Suprapubic skin (tissue), 4 donors: ENCODE results near the gene GALNT11. TPM values are rescaled to one million over a fixed set of nuclear protein-coding genes. Genes with fewer than 3 reads are reported as not detected.

Experiments
- DNase-seq, 2 donors: peaks; one replicate each; pipeline ENCODE4 v3.0.0-alpha.2; 2019; ENCODE audit warnings: low spot score in 2 of 2
- H3K27ac ChIP-seq: fragments of 200-600 bp; sonication (generic); one replicate; pipeline ENCODE4 v1.5.1; 2019
- H3K27me3 ChIP-seq: fragments of 200-600 bp; sonication (generic); one replicate; pipeline ENCODE4 v1.5.1; 2019
- H3K36me3 ChIP-seq: fragments of 200-600 bp; sonication (generic); one replicate; pipeline ENCODE4 v1.5.1; 2019
- H3K4me1 ChIP-seq: fragments of 200-600 bp; sonication (generic); one replicate; pipeline ENCODE4 v1.5.1; 2019
- H3K4me3 ChIP-seq: fragments of 200-600 bp; sonication (generic); one replicate; pipeline ENCODE4 v1.5.1; 2019; ENCODE audit warnings: mild to moderate bottlenecking
- H3K9me3 ChIP-seq: fragments of 200-600 bp; sonication (generic); one replicate; pipeline ENCODE4 v1.5.1; 2019
- CTCF ChIP-seq, 2 donors: fragments of 200-600 bp in 1 of 2; fragments of 450-650 bp in 1 of 2; sonication (generic) in 1 of 2; IDR thresholded peaks; one replicate each; pipeline ENCODE4 v1.5.1; 2016 to 2019; ENCODE audit warnings: antibody characterized with exemption in 2 of 2, mild to moderate bottlenecking in 1 of 2, moderate library complexity in 1 of 2
- EP300 ChIP-seq: sonication (generic); formaldehyde crosslinking; IDR thresholded peaks from one replicate; pipeline ENCODE4 v1.6.1; 2017; ENCODE audit warnings: antibody characterized with exemption
- POLR2A ChIP-seq, 2 donors: fragments of 450-650 bp; IDR thresholded peaks; one replicate each; pipeline ENCODE4 v1.6.1; 2017; ENCODE audit warnings: antibody characterized with exemption in 2 of 2, mild to moderate bottlenecking in 2 of 2, moderate library complexity in 2 of 2
- POLR2AphosphoS5 ChIP-seq, 3 donors: sonication (generic); formaldehyde crosslinking; IDR thresholded peaks; one replicate each; pipeline ENCODE4 v1.6.1; 2017; ENCODE audit warnings: antibody characterized with exemption in 3 of 3
- WGBS: methylation state at CpG from one replicate; pipeline ENCODE4 v1.1.5; 2018; 5-methylcytosine and 5-hydroxymethylcytosine counted together
- total RNA-seq, 4 donors: library from RNA; depleted of rRNA; stranded (reverse); fragments of >200 nt; gene quantifications; one replicate each; pipeline ENCODE4 v1.1.0, GENCODE V29; 2016

Gene GALNT11
- total RNA-seq, 4 donors from 2014 or later = 34.5 to 48.6 (median 42.5) TPM

GRCh38 chr7:152128252-152128651 lies 102.8 kb downstream of the GALNT11 start:
- H3K27ac ChIP-seq = no peak overlapping the region
- 97% methylated on average over 15 of the region's 20 CpGs for WGBS
- no peaks in the 10 kb centered on the region for H3K27me3 ChIP-seq
- peaks cover 74% of the 10 kb centered on the region for H3K36me3 ChIP-seq
- TF ChIP-seq POLR2AphosphoS5 (IDR thresholded peaks at IDR 0.05) (no peak), CTCF (IDR thresholded peaks at IDR 0.05) (no peak), EP300 (no peak), POLR2A (IDR thresholded peaks at IDR 0.05) (no peak)
- H3K4me1 ChIP-seq = no peaks in the 10 kb centered on the region
- peaks cover 5% of the 10 kb centered on the region for H3K9me3 ChIP-seq
- DNase-seq = no peak
- H3K4me3 ChIP-seq = no peak overlapping the region

DNA sequence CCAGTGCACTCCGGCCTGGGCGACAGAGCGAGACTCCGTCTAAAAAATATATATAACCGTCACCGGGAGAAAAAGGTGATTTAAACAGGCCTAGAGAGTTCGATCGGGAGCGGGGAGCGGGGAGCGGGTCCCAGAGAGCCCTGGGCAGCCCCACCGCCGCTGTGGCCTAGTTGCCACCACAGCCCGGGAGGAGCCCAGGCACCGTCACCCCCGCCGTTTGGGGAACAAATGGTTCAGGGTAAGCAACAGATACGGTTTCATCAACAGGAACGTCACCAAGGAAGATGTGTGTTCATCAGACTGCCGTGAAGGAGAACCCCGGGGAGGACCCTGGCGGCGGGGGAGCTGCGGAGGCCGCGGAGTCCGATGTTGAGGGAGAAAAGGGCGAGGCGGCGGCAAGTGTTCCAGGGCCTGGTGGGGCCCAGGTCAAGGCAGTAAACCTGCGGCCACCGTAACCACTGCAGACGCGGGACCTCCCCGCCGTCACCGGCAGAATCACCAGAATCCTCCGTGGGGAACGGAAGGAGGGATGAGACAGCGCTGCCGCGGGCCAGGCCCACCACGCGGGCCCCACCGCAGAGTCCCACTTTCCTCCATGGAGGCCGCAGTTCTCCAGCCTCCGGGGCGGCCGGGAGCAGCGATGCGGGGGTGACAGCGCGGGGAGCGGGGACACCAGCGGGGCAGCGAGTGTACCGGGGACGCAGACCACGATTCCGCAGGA lies 103.4 kb downstream of the GALNT11 start:
- no peak for TF ChIP-seq POLR2AphosphoS5 (IDR thresholded peaks at IDR 0.05)
- TF ChIP-seq EP300 = no peak
- TF ChIP-seq POLR2A (IDR thresholded peaks at IDR 0.05) = no peak
- TF ChIP-seq CTCF (IDR thresholded peaks at IDR 0.05) = no peak
- H3K4me1 ChIP-seq = no peaks in the 10 kb centered on the region
- no peak overlapping the region for H3K4me3 ChIP-seq
- DNase-seq = no peak
- WGBS = 96% methylated on average over 55 of the region's 60 CpGs
- no peak overlapping the region for H3K27ac ChIP-seq
- peaks cover 73% of the 10 kb centered on the region for H3K36me3 ChIP-seq
- H3K9me3 ChIP-seq = peaks cover 5% of the 10 kb centered on the region
- no peaks in the 10 kb centered on the region for H3K27me3 ChIP-seq

DNA sequence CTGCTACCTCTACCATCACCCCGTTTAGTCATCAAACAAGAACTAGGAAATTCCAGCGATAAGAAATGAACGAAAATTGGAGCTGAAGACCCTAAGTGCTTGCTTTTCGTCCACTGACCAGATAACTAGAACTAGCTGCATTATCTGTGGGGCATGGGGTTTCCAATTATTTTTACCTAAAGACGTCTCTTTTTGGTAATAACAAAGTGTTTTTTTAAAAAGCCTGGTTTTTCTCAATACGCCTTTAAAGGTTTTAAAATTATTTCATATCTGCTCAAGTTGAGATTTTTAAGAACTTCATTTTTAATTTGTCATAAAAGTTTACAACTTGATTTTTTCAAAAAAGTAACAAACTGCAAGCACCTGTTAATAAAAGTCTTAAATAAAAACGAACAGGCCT lies 104.2 kb downstream of the GALNT11 start:
- TF ChIP-seq POLR2A (IDR thresholded peaks at IDR 0.05) (no peak), CTCF (IDR thresholded peaks at IDR 0.05) (no peak), POLR2AphosphoS5 (IDR thresholded peaks at IDR 0.05) (no peak), EP300 (no peak)
- Histone ChIP-seq H3K27me3 (no peaks in the 10 kb centered on the region), H3K9me3 (peaks cover 1% of the 10 kb centered on the region), H3K4me3 (no peak overlapping the region), H3K4me1 (no peaks in the 10 kb centered on the region), H3K36me3 (peaks cover 68% of the 10 kb centered on the region), H3K27ac (no peak overlapping the region)
- 97% methylated on average over 7 of the region's 7 CpGs for WGBS
- no peak for DNase-seq

DNA sequence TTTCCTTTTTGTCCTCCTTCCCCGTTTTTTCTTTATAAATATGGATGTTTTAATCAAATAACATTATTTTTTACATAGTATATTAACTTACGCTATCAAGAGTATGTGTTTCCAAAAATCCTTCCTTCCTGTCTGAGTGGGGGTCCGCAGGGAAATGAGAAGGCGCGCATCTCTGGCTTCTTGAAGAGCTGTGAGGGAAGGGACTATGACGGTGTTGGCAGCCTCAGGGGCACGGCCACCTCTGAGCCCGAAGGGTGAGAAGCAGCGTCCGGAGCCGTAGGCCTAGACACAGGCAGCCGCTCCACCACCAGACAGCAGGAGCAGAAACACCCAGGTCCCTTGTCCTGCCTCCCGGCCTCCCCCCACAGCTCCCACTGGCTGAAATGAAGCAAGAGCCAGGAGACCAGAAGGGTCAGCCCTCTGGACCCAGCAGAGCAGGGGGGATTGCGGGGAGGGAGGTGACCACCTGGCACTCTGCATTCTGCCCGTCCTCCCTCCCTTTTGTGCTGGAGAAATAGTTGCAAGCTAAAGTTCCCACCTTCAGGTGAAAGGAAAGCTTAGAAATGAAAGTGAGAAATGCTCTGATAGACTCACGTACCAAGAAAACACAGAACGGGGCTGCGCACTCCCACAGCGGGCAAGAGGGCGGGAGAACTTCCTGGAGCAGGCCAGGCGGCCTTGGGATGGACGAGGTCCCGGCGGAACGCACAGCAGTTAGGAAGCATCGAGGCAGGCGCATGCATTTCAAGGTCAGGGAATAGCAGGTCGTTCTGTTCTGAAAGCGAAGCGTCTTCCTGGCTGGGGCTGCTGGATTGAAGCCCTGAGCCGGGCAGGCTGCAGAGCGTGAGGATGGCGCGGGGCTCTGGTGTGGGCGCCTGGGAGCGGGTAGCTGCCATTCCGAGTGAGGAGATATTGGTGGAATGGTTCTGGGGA lies 105.5 kb downstream of the GALNT11 start:
- no peaks in the 10 kb centered on the region for H3K27me3 ChIP-seq
- H3K36me3 ChIP-seq = peaks cover 58% of the 10 kb centered on the region
- DNase-seq = no peak
- H3K27ac ChIP-seq = no peak overlapping the region
- WGBS = 96% methylated on average over 37 of the region's 37 CpGs
- no peaks in the 10 kb centered on the region for H3K4me1 ChIP-seq
- no peaks in the 10 kb centered on the region for H3K9me3 ChIP-seq
- H3K4me3 ChIP-seq = no peak overlapping the region
- no peak for TF ChIP-seq EP300
- TF ChIP-seq POLR2A (IDR thresholded peaks at IDR 0.05) = no peak
- no peak for TF ChIP-seq POLR2AphosphoS5 (IDR thresholded peaks at IDR 0.05)
- TF ChIP-seq CTCF (IDR thresholded peaks at IDR 0.05) = no peak

GRCh38 chr7:152131981-152132494 lies 106.6 kb downstream of the GALNT11 start:
- Histone ChIP-seq H3K4me3 (no peak overlapping the region), H3K9me3 (no peaks in the 10 kb centered on the region), H3K36me3 (peaks cover 57% of the 10 kb centered on the region), H3K27ac (no peak overlapping the region), H3K27me3 (no peaks in the 10 kb centered on the region), H3K4me1 (peaks cover 4% of the 10 kb centered on the region)
- no peak for DNase-seq
- 92% methylated on average over 12 of the region's 12 CpGs for WGBS
- TF ChIP-seq POLR2AphosphoS5 (IDR thresholded peaks at IDR 0.05) (no peak), POLR2A (IDR thresholded peaks at IDR 0.05) (no peak), EP300 (no peak), CTCF (IDR thresholded peaks at IDR 0.05) (no peak)
